Suprapubic skin (tissue), 4 donors: ENCODE measurements around the gene FERD3L.
A peak's percentile ranks its signal among the peaks of the same experiment; 100 is the strongest.

Experiments
- CTCF ChIP-seq, 2 donors: fragments of 200-600 bp in 1 of 2; fragments of 450-650 bp in 1 of 2; sonication (generic) in 1 of 2; IDR thresholded peaks; one replicate each; pipeline ENCODE4 v1.5.1; 2016 to 2019; ENCODE audit warnings: antibody characterized with exemption in 2 of 2, mild to moderate bottlenecking in 1 of 2, moderate library complexity in 1 of 2
- EP300 ChIP-seq: sonication (generic); formaldehyde crosslinking; IDR thresholded peaks from one replicate; pipeline ENCODE4 v1.6.1; 2017; ENCODE audit warnings: antibody characterized with exemption
- POLR2A ChIP-seq, 2 donors: fragments of 450-650 bp; IDR thresholded peaks; one replicate each; pipeline ENCODE4 v1.6.1; 2017; ENCODE audit warnings: antibody characterized with exemption in 2 of 2, mild to moderate bottlenecking in 2 of 2, moderate library complexity in 2 of 2
- POLR2AphosphoS5 ChIP-seq, 3 donors: sonication (generic); formaldehyde crosslinking; IDR thresholded peaks; one replicate each; pipeline ENCODE4 v1.6.1; 2017; ENCODE audit warnings: antibody characterized with exemption in 3 of 3

DNA sequence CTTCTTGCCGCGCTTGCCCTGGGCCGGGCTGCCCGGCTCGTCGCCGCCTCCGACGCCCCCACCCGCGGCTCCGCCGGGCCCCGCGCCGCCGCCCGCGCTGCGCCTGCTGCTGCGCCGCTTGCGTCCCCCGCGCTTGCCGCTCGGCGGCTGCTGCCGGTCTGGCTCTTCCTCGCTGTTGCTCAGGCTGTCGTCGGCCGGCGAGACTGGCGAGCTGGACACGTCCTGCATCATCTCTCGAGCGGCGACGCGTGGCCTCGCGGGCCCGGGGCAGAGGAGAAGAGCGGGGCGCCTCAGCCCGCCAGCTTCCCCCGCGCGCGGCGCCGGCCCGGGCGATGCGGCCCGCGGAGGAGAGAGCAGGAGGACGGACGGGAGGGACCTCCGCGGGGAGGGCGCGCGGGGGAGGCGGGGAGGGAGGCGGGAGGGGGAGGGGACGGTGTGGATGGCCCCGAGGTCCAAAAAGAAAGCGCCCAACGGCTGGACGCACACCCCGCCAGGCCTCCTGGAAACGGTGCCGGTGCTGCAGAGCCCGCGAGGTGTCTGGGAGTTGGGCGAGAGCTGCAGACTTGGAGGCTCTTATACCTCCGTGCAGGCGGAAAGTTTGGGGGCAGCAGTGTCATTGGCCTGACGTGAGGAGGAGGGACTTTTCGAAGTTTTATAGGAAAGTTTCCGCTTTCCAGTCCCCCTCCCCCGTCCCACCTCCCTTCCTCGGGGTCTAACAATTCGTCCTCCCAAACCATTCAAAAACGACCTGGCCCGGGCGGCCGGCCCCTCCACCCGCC lies 27.9 kb downstream of the FERD3L start, which contains the start of gene TWIST1:
- no peak for TF ChIP-seq CTCF (IDR thresholded peaks at IDR 0.05)
- peak in 1 of 2 donors; percentile 78 for TF ChIP-seq POLR2A (IDR thresholded peaks at IDR 0.05)
- no peak for TF ChIP-seq EP300
- TF ChIP-seq POLR2AphosphoS5 (IDR thresholded peaks at IDR 0.05), result peak; percentile 48 to 82 (median 61)
